ENCODE results near the gene GABBR2.

The GABBR2 gene

DNA sequence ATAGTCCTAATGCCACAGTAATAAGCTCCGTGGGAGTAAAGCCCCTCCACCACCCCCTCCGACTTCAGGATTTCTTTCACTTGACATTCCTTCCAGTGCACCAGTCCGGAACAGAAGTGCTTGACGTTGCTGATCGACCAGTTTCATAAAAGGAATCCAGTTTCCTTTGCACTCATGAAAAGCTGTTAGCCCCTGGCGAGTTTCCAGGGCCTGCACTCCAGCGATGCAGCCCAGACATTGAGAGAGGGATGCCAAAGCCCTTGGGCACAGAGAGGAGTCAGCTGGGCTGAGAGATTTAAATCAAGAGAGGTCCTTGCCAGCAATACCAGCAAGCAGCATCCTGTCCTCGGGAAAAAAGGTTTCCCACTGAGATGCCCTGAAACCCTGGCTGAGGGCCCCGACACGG is 170.1 kb downstream of the GABBR2 start:
- DNase-seq (ENCODE audit: low read depth) = no peak

DNA sequence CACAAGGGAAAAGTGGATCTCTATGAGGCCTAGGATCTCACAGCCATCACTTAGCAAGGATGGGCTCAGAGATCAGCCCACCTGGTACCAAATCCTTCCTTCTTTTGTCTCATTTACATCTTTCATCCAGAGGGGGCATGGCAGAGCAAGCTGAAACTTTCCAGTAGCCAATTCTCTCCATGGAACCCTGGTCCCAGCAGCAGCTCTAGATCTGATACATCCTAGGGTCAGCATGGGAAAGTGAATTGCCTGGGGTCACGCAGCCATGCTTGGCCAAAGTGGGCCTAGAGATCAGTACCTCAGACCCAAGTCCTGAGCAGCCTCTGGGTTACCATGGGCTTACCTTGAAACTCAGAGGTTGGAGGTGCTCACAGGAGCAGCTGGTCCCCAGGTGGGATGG is 170.5 kb downstream of the GABBR2 start:
- no peak for DNase-seq (ENCODE audit: low read depth)

DNA sequence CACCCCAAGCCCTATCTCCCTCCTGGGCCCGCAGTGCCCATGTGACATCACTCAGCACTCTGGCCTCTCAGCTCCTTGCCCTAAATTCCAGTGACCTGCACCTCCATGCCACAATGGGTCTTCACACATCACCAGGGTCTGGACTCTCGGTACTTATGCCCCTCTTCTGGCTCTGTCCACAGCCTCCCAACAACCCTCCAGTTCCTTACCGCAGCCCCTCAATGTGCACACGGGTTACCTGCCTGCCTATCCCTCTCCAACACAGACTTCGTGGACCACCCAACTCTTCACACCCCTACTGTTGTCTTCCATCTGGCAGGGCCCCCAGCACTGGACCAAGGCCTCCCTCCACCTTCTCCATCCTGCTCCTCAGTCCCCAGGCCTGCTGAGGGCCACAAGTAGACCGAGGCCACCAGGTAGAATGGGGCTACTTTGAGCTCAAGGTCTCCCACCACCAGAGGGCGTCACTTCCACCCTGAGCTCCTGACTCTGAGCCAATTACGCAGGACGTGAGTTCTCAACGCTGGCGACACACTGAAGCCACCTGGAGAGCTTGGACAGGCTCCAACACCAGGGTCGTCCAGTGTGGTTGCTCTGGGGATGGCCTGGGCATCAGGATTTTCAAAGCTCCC is 172.1 kb downstream of the GABBR2 start:
- DNase-seq (ENCODE audit: low read depth) = peak; percentile 21

DNA sequence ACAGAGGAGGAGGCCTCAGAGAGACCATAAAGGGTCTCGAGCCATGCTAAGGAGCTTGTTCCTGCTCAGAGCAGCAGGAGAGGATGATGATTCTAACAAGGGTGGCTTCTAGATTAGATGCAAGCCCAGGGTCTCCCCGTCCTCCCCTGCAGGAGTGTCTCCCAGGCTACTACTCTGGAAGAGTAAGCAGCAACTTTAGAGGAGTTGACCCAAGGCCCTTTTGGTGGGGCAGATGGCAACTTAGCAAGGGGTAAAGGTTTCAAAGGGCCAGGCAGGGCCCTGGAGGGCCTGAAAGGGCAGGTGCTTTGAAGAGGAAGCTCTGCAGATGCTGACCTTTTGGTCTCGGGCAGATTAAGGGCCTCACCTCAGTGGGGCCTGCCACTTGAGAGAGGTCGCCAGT is 174.9 kb downstream of the GABBR2 start:
- DNase-seq (ENCODE audit: low read depth) = no peak

DNA sequence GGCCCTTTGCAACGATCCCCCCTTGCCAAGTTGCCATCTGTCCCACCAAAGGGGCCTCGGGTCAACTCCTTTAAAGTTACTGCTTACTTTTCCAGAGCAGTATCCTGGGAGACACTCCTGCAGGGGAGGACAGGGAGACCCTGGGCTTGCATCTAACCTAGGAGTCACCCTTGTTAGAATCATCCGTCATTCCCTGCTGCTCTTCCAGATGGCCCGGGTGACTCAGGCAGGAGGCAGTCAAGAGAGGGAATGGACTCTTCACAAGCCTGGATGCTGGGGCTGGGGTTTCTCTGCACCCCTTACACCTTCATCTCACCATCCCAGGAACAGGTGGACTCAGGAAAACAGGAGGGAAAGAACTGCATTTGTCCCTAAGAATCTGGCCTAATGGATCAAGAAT is 175.6 kb downstream of the GABBR2 start:
- no peak for DNase-seq (ENCODE audit: low read depth)

DNA sequence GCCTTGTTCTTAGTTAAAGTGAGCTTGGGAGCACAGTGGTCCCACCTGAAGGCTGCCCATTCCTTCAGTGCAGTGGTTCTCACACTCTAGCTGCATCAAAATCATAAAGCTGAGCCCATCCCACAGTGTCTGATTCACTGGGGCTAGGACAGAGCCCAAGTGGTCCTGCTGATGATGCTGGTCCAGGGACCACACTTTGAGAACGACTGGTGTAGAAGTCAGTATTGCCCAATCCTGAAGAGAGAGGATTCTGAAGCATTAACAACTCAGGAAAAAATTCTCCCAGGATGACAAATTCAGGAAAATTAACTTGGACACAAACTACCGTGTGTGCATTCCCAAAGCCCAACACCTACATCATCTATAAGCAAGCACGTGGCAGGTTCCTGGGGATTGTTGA is 176.2 kb downstream of the GABBR2 start:
- no peak for DNase-seq (ENCODE audit: low read depth)

DNA sequence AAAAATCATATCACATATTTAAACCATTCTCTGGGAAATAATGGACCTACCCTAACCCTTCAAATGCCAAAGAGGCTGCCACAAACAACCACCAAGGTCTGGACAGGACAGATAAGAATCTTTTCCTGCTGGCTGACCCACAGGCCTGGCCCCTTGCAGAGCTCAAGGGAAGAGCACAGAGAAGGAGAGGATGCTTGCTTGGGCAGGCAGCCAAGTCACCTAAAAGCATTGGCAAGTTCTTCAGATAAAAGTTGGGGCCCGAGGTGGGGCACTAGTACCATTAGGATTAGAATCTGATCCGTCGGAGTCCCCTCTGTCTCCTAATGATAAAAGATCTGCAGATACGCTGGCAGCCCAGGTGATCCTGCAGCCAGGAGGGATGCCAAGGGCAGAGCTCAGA is 176.6 kb downstream of the GABBR2 start:
- no peak for DNase-seq (ENCODE audit: low read depth)

DNA sequence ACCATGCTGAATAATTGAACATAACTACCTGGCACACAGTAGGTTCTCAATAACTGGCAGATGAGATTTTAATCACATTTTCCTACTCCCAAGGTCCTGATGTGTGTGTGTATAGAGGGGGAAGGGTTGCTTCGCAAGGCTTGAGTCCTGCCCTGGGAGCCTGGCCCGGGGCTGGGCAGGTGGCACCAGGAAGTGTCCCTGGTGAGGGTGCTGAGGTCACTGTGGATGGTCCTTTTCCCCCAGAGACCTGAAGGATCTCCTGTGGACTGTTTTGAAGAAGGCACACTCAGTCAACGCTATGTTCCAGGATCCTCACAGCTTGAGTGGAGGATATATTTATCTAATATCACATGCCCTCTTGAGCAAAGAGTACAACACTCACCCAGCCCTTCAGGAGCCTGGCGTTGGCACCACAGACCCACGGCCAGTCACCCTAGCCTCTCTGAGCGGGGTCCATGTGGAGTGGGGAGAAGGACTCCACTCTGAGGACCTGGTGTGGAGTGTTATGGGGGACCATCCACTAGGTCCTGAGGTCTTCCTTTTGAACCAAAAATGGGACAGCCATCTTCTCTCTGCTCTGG is 177.8 kb downstream of the GABBR2 start:
- no peak for DNase-seq (ENCODE audit: low read depth)

DNA sequence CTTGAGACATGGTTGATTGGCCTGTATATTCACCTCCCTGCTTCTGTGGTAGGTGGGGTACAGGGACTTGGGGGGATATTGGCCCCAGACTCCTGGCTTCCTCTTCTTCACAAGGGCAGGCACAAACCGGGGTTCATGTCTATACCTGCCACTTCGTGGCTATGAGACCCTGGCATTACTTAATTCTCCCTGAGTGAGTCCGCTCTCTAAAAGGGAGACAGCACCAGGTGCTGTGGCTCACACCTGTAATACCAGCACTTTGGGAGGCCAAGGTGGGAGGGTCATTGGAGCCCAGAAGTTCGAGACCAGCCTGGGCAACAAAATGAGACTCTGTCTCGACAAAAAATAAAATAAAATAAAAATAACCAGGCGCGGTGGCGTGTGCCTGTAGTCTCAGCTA is 178.5 kb downstream of the GABBR2 start:
- no peak for DNase-seq (ENCODE audit: low read depth)

DNA sequence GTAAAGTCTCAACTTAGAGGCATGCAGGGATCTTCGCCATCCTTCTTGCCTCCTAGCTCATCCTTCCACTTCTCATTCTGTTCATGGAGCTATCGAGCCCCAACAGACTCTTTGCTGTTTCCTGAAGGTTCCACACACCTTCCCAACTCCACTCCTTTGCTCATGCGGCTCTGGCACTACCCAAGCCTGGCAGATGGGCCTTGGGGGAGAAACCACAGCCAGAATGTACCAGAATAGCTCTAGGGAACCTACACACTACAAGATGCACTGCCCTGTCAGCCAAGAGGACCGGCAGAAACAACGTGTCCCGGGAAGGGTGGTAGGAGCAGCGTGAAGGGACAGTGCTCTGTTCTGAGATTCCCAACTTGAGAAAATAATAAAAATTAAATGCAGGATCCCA is 178.9 kb downstream of the GABBR2 start:
- DNase-seq (ENCODE audit: low read depth) = no peak

DNA sequence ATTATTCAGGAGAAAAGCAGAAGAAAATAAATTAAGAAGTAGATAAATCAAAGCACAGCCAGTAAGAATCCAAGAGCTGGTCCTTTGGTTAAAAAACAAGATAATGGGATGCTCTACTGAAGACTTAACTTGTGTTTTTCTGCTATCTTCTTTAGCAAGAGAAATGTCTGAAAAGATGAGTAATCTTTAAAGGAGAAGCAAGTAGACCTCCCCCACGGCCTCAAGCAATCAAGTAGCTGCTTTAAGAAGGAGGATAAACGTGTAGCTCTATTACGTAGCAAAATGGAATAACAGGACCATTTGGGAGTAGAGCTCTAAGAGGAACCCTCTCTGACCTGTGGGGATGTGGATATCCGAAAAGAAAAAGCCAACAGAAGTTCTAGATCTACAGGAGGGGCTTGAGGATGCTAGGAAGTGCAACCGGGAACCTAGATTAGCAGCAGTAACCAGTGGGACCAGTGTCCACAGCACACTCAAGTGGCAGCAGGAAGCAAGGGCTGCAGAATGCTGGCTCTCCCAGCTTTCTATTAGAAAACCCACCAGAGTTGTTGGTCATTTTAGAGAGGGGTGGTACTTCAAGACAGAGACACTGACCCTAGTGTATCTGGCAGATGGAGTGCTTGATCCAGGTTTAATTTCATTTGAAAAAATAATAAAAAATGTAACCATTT is 185.4 kb downstream of the GABBR2 start:
- no peak for DNase-seq (ENCODE audit: low read depth)

DNA sequence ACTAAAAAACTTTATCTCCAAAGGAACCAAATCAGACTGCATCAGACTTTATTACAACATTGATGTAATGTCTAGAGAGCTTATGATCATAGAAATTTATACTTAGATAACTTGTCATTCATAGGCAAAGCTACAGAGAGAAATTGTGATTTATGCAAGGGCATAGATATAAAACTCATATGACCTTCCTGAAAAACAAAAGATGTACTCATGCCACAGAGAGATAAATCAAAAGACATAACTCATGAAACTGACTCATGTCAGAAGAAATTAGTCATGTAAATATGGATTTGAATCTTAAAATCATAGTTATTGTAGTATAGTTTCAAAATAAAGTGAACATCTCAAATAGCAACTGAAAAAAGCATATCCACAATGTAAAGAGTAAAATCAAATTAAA is 186.2 kb downstream of the GABBR2 start:
- no peak for DNase-seq (ENCODE audit: low read depth)

DNA sequence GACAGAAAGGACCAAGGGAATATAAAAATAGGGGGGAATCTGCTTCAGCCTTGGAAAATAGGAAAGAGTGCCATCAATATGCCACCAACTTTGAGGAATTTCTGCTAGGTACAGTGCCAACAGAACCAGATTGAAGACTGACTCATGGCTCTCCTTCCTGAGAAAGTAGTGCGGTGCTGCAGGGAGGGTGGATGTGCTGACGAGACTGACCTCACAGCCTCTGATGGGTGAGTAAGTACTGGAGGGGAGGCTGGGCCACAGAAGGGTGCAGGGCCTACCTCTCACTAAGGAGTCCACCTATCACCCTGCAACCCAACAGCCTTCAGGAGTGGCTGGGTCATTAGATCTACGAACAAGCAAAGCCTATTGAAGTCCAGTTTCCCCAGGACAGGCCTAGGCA is 187.6 kb downstream of the GABBR2 start:
- DNase-seq (ENCODE audit: low read depth) = no peak

DNA sequence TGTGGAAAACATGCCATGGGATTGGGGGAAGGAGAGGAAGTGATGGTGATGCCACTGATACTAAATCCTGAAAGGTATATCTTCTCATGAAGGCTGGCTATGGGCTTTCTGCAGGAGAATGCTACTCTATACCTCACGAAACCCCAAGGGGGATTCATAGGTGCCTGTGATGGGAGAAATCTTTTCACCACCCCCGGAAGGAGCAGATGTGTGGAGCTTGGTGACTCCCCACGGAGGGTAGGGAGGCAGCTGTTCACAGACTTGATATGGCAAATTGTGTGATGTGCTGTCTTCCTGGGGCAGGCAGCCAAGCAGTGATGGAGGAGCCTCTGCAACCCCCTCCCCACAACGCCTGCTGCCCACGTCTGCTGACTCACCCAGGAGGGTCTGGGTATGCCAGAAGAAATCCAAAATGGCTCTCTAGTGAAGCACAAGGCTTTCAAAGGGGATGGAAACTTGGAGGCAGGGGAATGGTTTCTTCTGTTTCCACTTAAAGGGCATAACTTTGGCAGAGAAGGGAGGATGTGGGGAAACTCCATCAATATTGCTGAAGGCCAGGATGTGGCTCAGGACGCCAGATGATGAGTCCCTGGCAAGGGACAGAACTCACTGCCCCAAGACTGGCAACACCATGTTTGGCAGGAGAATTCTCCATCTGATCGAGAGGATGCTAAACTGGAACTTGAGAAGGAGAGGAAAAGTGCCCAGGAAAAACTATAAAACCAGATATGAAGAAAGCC is 188.3 kb downstream of the GABBR2 start:
- no peak for DNase-seq (ENCODE audit: low read depth)

DNA sequence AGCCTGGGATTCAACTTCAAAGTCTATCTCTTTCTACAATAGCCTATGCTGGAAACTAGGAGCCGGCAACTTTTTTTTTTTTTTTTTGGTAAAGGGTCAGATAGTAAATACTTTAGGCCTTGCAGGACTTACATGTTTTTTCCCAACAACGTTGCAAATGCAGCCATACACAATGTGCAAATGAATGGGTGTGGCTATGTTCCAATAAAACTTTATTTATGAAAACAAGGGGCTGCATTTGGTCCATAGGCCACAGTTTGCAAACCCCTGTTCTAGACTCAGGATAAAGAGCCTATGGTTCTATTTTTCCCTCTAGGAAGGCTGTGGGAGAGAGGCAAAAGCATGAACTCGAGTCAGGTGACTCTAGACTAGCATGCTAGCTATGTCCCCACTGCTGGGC is 189.1 kb downstream of the GABBR2 start:
- DNase-seq (ENCODE audit: low read depth) = no peak

DNA sequence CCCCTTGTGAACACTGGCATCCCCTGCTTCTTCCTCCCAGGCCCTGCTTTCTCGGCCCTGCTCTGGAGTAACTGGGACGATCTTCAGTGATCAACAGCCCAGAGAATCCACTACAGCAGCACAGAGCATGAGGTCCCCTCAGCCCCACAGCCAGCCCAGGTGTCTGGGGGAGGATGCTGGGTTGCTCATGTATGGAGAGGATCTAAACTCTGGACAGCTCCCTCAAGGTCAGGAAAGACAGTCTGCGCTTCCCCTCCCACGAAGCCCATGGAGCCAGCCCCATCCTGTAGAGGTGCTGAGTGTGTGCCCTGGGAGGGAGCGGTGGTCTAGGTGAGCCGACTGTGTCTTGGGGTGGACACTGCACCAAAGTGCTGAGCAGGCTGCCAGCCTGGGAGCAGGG is 190.2 kb downstream of the GABBR2 start:
- DNase-seq (ENCODE audit: low read depth) = no peak

DNA sequence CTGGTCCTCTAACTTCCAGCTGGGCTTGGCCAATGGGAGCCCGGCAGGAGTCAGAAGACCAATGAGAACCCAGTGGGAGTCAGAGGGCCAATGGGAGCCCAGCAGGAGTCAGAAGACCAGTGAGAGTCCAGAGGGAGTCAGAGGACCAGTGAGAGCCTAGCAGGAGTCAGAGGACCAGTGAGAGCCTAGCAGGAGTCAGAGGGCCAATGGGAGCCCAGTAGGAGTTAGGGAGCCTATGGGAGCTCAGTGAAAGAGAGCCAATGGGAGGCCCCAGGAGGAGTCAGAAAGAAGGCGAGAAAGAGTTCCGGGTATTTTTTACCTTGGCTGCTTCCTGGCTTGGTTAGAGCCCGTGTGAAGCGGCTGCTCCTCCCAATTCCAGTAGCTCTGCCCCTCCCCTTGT is 191.0 kb downstream of the GABBR2 start:
- DNase-seq (ENCODE audit: low read depth) = no peak

DNA sequence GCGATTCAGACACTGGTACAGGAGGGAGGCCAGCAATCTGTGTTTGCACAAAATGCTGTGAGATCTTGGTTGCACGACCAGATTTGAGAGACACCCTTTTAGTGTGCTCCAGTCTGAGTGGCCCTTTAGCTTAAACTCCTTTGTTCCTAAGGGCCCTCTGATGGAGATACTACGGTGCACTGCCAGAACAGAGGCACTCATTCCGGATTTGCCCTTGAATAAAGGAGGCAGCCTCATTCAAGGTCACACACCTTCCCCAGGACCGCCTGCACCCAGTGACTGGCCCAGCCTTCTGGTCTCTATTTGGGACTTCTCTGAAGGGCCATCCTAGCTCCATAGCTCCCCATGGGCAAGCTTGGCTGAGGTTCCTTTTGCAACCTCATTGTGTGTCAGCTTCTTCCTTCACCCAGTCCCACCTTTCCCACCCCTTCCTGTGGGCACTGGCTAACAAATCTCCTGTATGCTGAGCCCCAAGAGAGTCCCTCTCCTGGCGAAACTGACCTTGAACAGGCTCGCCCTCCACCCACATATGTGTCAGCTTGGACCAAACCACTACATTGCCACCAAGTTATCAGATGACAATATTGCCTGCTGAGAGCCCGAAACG is 191.7 kb downstream of the GABBR2 start:
- no peak for DNase-seq (ENCODE audit: low read depth)

DNA sequence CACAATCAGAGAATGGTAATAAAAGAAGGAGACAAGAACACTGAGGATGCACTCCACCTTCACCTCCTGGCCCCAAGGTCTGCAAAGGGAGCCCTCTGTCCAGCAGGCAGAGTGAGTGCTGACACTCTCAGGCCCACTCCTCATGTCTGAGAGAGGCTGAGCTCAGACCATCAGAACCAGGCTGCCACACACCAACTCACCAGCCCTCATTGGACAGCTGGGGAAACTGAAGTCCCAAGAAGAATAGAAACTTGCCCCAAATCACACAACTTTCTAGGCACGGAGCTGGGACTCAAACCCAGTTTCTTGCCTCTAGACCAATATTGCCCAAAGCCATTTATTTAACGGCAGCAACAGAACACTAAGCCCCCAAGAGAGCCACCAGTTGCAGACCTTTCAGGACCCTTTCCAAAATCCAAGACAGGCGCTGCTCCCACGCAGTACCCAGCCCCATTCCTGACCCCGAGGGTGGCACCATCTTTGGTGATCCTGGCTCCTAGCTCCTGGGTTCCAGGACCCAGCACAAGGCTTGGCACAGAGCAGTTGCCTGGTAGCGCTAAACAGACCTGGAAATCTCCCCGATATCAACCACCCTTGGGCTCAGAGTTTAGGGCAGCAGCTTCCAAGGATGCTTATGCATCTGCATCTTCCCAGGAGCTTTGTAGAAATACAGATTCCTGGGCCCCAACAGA is 192.4 kb downstream of the GABBR2 start:
- no peak for DNase-seq (ENCODE audit: low read depth)

DNA sequence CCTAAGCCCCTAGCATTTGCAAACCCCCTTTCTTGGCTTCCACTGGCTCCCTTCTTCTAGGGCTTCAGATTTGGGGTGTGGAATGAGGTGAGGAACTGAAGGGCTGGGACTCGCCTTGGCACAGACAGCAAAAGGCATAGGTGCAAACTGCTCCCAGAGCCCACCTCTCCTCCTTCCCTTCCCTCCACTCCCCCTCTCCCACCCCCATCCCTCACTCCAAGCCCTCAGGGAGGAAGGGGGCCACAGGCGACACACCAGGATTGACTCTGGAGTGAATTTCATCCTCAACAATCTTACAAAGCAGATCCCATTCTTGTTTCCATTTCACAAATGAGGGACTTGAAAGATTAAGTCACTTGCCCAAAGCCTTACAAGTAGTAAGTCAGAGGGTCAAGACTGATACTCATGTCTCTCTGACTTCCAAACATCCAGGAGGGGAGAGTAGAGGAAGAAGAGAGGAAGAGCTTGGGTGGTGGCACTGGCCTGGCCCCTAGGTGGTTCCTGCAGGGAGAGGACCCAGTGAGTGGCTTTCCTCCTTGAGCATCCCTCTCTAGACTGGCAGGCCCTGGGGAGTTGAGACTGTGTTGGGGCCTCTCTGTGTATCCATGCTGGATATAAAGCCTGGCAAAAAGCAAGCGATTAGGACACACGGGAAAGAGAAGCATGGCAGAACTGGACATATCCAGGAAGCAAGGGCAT is 193.1 kb downstream of the GABBR2 start:
- DNase-seq (ENCODE audit: low read depth) = no peak

DNA sequence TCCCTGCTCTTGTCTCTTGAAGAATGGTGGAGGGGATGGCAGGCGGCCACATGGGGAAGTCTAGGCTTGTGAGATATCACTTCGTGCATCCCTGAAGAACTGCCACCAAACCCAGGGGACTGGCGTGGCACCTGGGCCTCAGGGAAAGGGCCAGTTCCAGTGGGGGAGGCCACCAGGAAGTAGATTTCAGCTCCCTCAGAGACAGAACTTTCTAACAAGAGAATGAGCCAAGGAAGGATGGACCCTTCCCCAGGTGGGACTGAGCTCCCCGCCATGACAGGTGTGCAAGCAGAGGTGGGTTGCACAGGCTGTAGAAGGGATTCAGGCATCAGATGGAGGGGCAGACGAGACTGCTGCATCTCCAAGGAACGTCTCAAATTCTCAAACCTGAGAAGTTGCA is 193.9 kb downstream of the GABBR2 start:
- DNase-seq (ENCODE audit: low read depth) = no peak

Data from activated T-cell treated with anti-CD3 and anti-CD28 coated beads for 48 hours (primary cell).